A673 (cell line): ENCODE measurements around the gene MUSK.

Experiments used
- CTCF ChIP-seq: fragments of 300-800, 200-600 bp; sonication (generic); conservative IDR thresholded peaks from 2 replicates; pipeline ENCODE4 v1.5.1; 2017; ENCODE audit warnings: low read depth, mild to moderate bottlenecking, antibody characterized with exemption, low read length, moderate library complexity, mixed read lengths
- EZH2 ChIP-seq: fragments of 200-600 bp; sonication (generic); IDR thresholded peaks from 2 replicates; pipeline ENCODE4 v1.6.1; 2017; ENCODE audit warnings: borderline replicate concordance, low read depth, mild to moderate bottlenecking, mixed read lengths, antibody characterized with exemption, low read length; ENCODE audit not compliant: poor library complexity, severe bottlenecking

GRCh38 chr9:110769667-110770066 is 101.1 kb downstream of the MUSK start:
- no peak for TF ChIP-seq CTCF
- TF ChIP-seq EZH2: no peak
